ENCODE data around the gene CNTN4. TPM values are rescaled to one million over a fixed set of nuclear protein-coding genes. Genes with fewer than 3 reads are reported as not detected.

The CNTN4 gene
- total RNA-seq, 1 experiment from 2014 or later = 1.6 TPM

- no peak overlapping the region for H2BK20ac ChIP-seq (ENCODE audit: low read depth, low read length, poor library complexity, severe bottlenecking)
- H3K4me2 ChIP-seq (ENCODE audit: insufficient read depth, insufficient read length, low read length) = no peak overlapping the region
- no peak overlapping the region for H2AK5ac ChIP-seq (ENCODE audit: insufficient read length, low read length)
- no peak overlapping the region for H4K8ac ChIP-seq (replicated peaks; ENCODE audit: insufficient read length, low read depth, low read length)
- no peak overlapping the region for H3K27ac ChIP-seq (ENCODE audit: insufficient read length, low read depth, low read length)
- no peak overlapping the region for H2BK12ac ChIP-seq (ENCODE audit: insufficient read length, low read depth, low read length)
- Mint-ChIP-seq H3K4me1 (no peaks in the 10 kb centered on the region), H3K4me3 (no peak overlapping the region), H3K27me3 (ENCODE audit: low read depth) (no peaks in the 10 kb centered on the region), H3K36me3 (ENCODE audit: insufficient read depth in 1 of 3, low read depth in 3 of 3) (no peaks in the 10 kb centered on the region), H3K9me3 (no peaks in the 10 kb centered on the region), H3K27ac (no peak overlapping the region)
- no peaks in the 10 kb centered on the region for H3K23me2 ChIP-seq (ENCODE audit: insufficient read length, low read depth, low read length, poor library complexity, severe bottlenecking)
- H3T11ph ChIP-seq (ENCODE audit: low read length) = no peak overlapping the region
- no peaks in the 10 kb centered on the region for H3K79me2 ChIP-seq (ENCODE audit: insufficient read depth, low read length)
- no peak overlapping the region for H2BK5ac ChIP-seq (ENCODE audit: insufficient read length, low read length)
- TF ChIP-seq, protein P1, sequence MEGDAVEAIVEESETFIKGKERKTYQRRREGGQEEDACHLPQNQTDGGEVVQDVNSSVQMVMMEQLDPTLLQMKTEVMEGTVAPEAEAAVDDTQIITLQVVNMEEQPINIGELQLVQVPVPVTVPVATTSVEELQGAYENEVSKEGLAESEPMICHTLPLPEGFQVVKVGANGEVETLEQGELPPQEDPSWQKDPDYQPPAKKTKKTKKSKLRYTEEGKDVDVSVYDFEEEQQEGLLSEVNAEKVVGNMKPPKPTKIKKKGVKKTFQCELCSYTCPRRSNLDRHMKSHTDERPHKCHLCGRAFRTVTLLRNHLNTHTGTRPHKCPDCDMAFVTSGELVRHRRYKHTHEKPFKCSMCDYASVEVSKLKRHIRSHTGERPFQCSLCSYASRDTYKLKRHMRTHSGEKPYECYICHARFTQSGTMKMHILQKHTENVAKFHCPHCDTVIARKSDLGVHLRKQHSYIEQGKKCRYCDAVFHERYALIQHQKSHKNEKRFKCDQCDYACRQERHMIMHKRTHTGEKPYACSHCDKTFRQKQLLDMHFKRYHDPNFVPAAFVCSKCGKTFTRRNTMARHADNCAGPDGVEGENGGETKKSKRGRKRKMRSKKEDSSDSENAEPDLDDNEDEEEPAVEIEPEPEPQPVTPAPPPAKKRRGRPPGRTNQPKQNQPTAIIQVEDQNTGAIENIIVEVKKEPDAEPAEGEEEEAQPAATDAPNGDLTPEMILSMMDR (conservative IDR thresholded peaks at IDR 0.05) = no peak
- no peak overlapping the region for H4K91ac ChIP-seq (ENCODE audit: insufficient read length, low read depth, low read length)
- no peak overlapping the region for H2BK120ac ChIP-seq (ENCODE audit: low read depth, low read length, poor library complexity, severe bottlenecking)
- H3K14ac ChIP-seq (ENCODE audit: insufficient read depth, low read length) = no peak overlapping the region
- H3K79me1 ChIP-seq (ENCODE audit: insufficient read depth, low read depth, low read length, poor library complexity, severe bottlenecking) = no peaks in the 10 kb centered on the region
- no peaks in the 10 kb centered on the region for H3K4me1 ChIP-seq (ENCODE audit: insufficient read depth, low read length)
- no peaks in the 10 kb centered on the region for H3K27me3 ChIP-seq (ENCODE audit: insufficient read depth, low read length)
- H3K23ac ChIP-seq (ENCODE audit: insufficient read length, low read depth, low read length) = no peak overlapping the region
- H2AFZ ChIP-seq (ENCODE audit: low read length) = no peak overlapping the region
- no peak overlapping the region for H3K9ac ChIP-seq (ENCODE audit: extremely low read depth, insufficient read length, low read length)
- no peak for DNase-seq
- H3K4ac ChIP-seq (ENCODE audit: low read depth, low read length) = no peak overlapping the region
- no peak overlapping the region for H3K56ac ChIP-seq (ENCODE audit: insufficient read length, low read depth, low read length)
- no peaks in the 10 kb centered on the region for H3K9me3 ChIP-seq (ENCODE audit: control insufficient read depth, low read depth, low read length)
- H2BK15ac ChIP-seq (ENCODE audit: low read depth, low read length) = no peak overlapping the region
- no peaks in the 10 kb centered on the region for H4K20me1 ChIP-seq (ENCODE audit: control insufficient read depth, insufficient read depth, insufficient read length)
- no peak overlapping the region for H3K18ac ChIP-seq (ENCODE audit: insufficient read length, low read depth, low read length)
- WGBS (ENCODE audit: extremely low coverage, insufficient read length, low lambda C conversion rate) = no CpG with 5 or more reads among the region's 2 CpGs
- H4K5ac ChIP-seq (ENCODE audit: insufficient read length, low read depth, low read length) = no peak overlapping the region
Observed at GRCh38 chr3:2071531-2071930, 27.1 kb upstream of the CNTN4 start.

All from H9 (cell line).